ENCODE results near the gene PTN. TPM values are rescaled to one million over a fixed set of nuclear protein-coding genes. Genes with fewer than 3 reads are reported as not detected.

PTN gene, protein sequence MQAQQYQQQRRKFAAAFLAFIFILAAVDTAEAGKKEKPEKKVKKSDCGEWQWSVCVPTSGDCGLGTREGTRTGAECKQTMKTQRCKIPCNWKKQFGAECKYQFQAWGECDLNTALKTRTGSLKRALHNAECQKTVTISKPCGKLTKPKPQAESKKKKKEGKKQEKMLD
- total RNA-seq (2022) (0.35 and 0.54 TPM in 2 replicates), Bru-seq, nascent RNA (percentile 15 among the genes with signal in this experiment), BruChase-seq, experiment 1, labeled RNA remaining after a 6-hour chase (percentile 10 among the genes with signal in this experiment), BruChase-seq, experiment 2, labeled RNA remaining after a 2-hour chase (percentile 8 among the genes with signal in this experiment)
- long read RNA-seq, partial matches to known transcripts = 1 of 6 reads
- long read RNA-seq, other reads (novel, unspliced or antisense) = 1 of 6 reads

DNA sequence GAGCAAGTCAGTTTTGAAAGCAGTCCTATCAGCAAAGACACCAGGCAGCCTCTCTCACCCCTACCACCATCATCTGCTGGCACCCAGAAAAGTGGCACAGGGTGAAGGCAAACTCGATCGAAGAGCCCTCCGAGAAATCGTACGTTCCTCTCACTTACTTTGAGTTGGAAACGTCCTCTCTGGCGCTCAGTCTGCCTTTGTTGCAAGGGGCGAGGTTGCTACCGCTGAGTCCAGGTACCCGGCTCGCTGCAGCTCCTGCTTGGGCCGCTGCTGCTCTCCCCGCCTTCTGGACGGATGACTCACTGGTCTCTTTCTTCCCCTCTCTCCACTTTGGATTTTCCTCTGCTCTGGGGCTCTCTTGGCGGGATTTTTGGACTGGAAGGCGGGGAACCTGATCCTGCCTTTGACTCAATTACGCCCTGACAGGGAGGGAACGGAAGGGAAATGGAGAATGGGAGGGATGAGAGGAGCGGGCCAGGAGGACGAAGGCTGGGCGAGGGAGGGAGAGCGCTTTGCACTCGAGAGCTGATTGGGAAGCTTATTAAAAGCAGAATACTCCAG lies at the start of gene PTN:
Gene PTN (minus strand): TSS at position 453 of the 561 bp plus-strand sequence. CDS start 88,760 bp downstream, outside the sequence.
- peak within 1 kb of the TSS; percentile 27 for H3K4me3 Mint-ChIP-seq (ENCODE audit: low read depth, unreplicated experiment)
- CTCF ChIA-PET = interaction anchor here (0.5 kb wide), 1 partner anchor 63 kb away, joined by 5 read pairs; no protein-coding TSS in a partner anchor
- peak; percentile 6 for DNase-seq
- H3K36me3 Mint-ChIP-seq (ENCODE audit: insufficient read depth, unreplicated experiment) = no peaks in the 10 kb centered on the region
- H3K27ac Mint-ChIP-seq (ENCODE audit: unreplicated experiment) = no peak within 1 kb of the TSS
- TF ChIP-seq, protein P1, sequence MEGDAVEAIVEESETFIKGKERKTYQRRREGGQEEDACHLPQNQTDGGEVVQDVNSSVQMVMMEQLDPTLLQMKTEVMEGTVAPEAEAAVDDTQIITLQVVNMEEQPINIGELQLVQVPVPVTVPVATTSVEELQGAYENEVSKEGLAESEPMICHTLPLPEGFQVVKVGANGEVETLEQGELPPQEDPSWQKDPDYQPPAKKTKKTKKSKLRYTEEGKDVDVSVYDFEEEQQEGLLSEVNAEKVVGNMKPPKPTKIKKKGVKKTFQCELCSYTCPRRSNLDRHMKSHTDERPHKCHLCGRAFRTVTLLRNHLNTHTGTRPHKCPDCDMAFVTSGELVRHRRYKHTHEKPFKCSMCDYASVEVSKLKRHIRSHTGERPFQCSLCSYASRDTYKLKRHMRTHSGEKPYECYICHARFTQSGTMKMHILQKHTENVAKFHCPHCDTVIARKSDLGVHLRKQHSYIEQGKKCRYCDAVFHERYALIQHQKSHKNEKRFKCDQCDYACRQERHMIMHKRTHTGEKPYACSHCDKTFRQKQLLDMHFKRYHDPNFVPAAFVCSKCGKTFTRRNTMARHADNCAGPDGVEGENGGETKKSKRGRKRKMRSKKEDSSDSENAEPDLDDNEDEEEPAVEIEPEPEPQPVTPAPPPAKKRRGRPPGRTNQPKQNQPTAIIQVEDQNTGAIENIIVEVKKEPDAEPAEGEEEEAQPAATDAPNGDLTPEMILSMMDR (IDR thresholded peaks at IDR 0.05; ENCODE audit: unreplicated experiment) = no peak
- intact Hi-C loops (cut with micrococcal nuclease; ENCODE audit: unreplicated experiment) = loop anchor here (10.0 kb wide), 1 partner anchor 251 kb away; no protein-coding TSS in a partner anchor
- H3K4me1 Mint-ChIP-seq (ENCODE audit: low read depth, unreplicated experiment) = peaks cover 6% of the 10 kb centered on the region
- peaks cover 5% of the 10 kb centered on the region for H3K9me3 Mint-ChIP-seq (ENCODE audit: low read depth, unreplicated experiment)
- H3K27me3 Mint-ChIP-seq (ENCODE audit: unreplicated experiment) = no peaks in the 10 kb centered on the region
- BruUV-seq (replicated peaks) = no TSS peak

DNA sequence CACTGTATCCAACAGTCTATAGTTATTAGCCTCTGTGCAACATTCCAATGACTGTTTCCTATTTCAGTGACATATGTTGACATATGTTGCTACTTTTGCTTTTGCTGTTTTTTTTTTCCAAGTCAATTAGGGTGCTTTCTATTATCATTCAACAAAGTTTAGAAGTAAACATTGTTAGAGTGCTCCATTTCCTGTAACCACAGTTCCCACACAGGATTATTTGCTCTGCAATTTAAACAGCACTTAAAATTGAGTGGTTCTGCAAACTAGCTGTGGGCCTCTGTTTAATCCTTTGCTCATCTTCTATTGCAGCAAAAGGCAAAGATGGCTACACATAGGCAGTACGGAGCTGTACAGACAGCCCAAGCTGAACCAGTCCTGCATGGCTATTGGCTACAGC lies 46.5 kb upstream of the PTN start:
- no peak for DNase-seq
- CTCF ChIA-PET = no interaction called here
- intact Hi-C loops (cut with micrococcal nuclease; ENCODE audit: unreplicated experiment) = no loop called here
- Mint-ChIP-seq H3K27ac (ENCODE audit: unreplicated experiment) (no peak overlapping the region), H3K4me3 (ENCODE audit: low read depth, unreplicated experiment) (no peak overlapping the region), H3K36me3 (ENCODE audit: insufficient read depth, unreplicated experiment) (no peaks in the 10 kb centered on the region), H3K9me3 (ENCODE audit: low read depth, unreplicated experiment) (peaks cover 8% of the 10 kb centered on the region), H3K4me1 (ENCODE audit: low read depth, unreplicated experiment) (no peaks in the 10 kb centered on the region), H3K27me3 (ENCODE audit: unreplicated experiment) (peaks cover 12% of the 10 kb centered on the region)
- TF ChIP-seq, protein P1 (IDR thresholded peaks at IDR 0.05; ENCODE audit: unreplicated experiment) = no peak
- BruUV-seq (replicated peaks) = no TSS peak

DNA sequence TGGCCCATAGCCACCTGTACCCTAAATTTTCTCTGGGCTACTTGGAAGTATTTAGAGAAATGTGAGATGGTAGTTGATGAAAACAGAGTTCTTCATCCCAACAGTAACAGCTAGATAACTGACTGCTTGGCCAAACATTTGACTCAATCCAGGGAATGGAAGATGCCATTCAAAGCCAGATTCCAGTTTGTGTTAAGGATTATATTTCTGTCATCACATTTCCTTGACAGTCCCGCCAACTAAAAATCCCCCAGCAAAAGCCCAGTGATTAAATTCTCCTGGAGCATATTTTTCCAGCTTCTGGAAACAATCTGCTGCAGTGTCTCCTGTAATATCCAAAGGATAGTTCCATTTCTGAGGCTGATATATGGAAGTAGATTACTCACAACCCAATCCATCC lies 45.4 kb upstream of the PTN start:
- CTCF ChIA-PET = no interaction called here
- TF ChIP-seq, protein P1 (IDR thresholded peaks at IDR 0.05; ENCODE audit: unreplicated experiment) = no peak
- Mint-ChIP-seq H3K27me3 (ENCODE audit: unreplicated experiment) (peaks cover 12% of the 10 kb centered on the region), H3K27ac (ENCODE audit: unreplicated experiment) (no peak overlapping the region), H3K36me3 (ENCODE audit: insufficient read depth, unreplicated experiment) (no peaks in the 10 kb centered on the region), H3K4me1 (ENCODE audit: low read depth, unreplicated experiment) (no peaks in the 10 kb centered on the region), H3K9me3 (ENCODE audit: low read depth, unreplicated experiment) (peaks cover 5% of the 10 kb centered on the region), H3K4me3 (ENCODE audit: low read depth, unreplicated experiment) (no peak overlapping the region)
- no peak for DNase-seq
- BruUV-seq (replicated peaks) = no TSS peak
- intact Hi-C loops (cut with micrococcal nuclease; ENCODE audit: unreplicated experiment) = no loop called here

DNA sequence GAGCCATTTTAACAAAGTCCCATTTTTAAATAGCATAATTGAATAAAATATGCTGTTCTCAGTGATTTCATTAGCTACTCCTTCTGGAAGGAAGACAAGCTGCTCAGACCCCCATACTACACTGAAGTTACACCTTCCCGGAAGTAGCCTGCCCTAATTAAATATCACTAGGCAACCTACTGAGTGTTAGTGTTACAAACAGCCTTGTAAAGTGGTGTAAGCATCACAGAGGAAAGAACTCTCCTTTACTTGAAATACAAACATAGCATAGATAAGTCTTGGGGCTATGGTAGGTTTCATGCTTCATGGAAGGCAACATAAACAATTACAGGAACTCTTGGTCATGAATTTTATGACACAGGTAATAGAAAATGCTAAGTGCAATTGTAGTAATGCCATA lies 43.4 kb upstream of the PTN start:
- peaks cover 5% of the 10 kb centered on the region for H3K9me3 Mint-ChIP-seq (ENCODE audit: low read depth, unreplicated experiment)
- intact Hi-C loops (cut with micrococcal nuclease; ENCODE audit: unreplicated experiment) = no loop called here
- no peak overlapping the region for H3K4me3 Mint-ChIP-seq (ENCODE audit: low read depth, unreplicated experiment)
- BruUV-seq (replicated peaks) = no TSS peak
- no peak for DNase-seq
- no peaks in the 10 kb centered on the region for H3K36me3 Mint-ChIP-seq (ENCODE audit: insufficient read depth, unreplicated experiment)
- H3K4me1 Mint-ChIP-seq (ENCODE audit: low read depth, unreplicated experiment) = no peaks in the 10 kb centered on the region
- peaks cover 11% of the 10 kb centered on the region for H3K27me3 Mint-ChIP-seq (ENCODE audit: unreplicated experiment)
- CTCF ChIA-PET = no interaction called here
- TF ChIP-seq, protein P1 (IDR thresholded peaks at IDR 0.05; ENCODE audit: unreplicated experiment) = no peak
- no peak overlapping the region for H3K27ac Mint-ChIP-seq (ENCODE audit: unreplicated experiment)

Data from Calu3 (cell line).